HG03064 (cell line): ENCODE results near the gene NGRN.

Source experiments
- ATAC-seq: cut with Tn5 transposase; IDR thresholded peaks from one replicate; pipeline ENCODE4 v1.9.1; 2021; ENCODE audit warnings: low read depth; ENCODE audit not compliant: unreplicated experiment

The NGRN gene, protein sequence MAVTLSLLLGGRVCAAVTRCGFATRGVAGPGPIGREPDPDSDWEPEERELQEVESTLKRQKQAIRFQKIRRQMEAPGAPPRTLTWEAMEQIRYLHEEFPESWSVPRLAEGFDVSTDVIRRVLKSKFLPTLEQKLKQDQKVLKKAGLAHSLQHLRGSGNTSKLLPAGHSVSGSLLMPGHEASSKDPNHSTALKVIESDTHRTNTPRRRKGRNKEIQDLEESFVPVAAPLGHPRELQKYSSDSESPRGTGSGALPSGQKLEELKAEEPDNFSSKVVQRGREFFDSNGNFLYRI

GRCh38 chr15:90265271-90266060 is at the start of gene NGRN:
NGRN (plus strand) TSS chr15:90265672; CDS start chr15:90265713, 41 bp downstream.
- peak; percentile 86 for ATAC-seq

DNA sequence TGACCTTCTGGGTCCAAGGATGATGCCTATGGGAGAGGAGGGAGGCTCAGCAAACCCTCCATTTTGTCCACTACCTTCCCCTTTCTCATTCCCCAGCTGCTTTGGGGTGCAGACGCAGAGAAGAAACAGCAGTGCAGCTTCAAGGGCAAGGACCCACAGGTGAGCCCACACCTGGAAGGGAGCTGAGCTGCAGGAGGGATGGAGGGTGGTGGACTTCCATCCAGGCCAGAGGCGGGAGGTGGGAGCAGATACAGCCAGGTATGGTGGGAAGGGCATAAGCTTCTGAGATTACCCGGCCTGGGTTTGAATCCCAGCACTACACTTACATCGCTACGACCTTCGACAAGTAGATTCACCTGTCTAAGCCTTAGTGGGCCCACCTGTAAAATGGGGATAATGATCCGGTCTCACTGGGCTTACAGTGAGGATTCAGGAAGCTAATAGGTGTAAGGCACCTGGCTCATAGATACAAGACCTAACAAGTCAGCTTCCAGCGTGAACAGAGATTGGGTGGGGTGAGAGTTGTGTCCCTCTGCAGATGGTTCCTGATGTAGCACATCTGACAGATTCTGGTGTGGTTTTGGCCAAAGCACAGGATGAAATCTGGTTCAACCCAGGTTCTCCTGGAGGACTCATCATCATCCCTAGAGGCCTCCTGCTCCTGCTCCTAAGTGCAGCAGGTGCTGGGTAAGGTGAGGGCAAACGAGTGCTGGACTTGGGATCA is 47.6 kb upstream of the NGRN start:
- no peak for ATAC-seq

GRCh38 chr15:90219421-90220141 is 45.9 kb upstream of the NGRN start:
- ATAC-seq, result no peak

- no peak for ATAC-seq
These were observed 44.1 kb upstream of the NGRN start for GRCh38 chr15:90221246-90221900.

DNA sequence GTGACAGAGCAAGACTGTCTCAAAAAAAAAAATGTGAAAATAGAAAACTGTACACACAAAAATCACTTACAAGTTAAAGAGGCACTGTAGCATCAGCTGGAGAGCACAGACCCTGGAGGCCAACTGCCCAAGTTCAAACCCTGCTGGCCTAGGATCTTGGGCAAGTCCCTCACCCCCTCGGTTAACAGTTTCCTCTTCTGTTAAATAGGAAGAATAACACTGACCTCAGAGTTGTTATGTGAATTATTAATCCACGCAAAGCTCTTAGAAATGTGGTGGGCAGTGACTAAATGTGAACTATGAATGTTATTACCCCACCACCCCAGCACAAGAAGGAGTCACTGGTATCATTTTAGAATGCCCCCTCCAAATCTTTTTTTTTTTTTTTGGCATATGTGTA is 42.9 kb upstream of the NGRN start:
- ATAC-seq, result no peak

GRCh38 chr15:90223441-90224165 is 41.9 kb upstream of the NGRN start:
- no peak for ATAC-seq

GRCh38 chr15:90225047-90225446 is 40.4 kb upstream of the NGRN start:
- ATAC-seq, result no peak

GRCh38 chr15:90225504-90226234 is 39.8 kb upstream of the NGRN start:
- ATAC-seq, result no peak

DNA sequence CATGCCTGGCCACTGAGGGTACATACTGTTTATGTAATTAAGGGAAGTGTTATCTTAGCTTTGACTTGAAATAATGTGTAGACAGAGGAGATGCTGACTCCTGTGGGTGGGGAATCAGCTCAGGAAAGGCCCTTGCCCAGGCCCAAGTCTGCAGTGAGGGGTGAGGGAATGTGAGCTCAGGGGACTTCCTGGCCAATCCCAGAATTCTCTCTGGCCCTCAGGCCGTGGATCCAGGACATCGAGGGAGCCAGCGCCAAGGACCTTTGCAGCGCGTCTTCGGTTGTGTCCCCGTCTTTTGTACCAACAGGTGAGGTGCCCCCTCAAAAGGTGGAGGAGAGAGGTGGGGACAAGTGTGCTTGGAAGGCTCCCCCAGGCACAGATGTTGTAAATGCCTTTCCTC is 38.1 kb upstream of the NGRN start:
- no peak for ATAC-seq

DNA sequence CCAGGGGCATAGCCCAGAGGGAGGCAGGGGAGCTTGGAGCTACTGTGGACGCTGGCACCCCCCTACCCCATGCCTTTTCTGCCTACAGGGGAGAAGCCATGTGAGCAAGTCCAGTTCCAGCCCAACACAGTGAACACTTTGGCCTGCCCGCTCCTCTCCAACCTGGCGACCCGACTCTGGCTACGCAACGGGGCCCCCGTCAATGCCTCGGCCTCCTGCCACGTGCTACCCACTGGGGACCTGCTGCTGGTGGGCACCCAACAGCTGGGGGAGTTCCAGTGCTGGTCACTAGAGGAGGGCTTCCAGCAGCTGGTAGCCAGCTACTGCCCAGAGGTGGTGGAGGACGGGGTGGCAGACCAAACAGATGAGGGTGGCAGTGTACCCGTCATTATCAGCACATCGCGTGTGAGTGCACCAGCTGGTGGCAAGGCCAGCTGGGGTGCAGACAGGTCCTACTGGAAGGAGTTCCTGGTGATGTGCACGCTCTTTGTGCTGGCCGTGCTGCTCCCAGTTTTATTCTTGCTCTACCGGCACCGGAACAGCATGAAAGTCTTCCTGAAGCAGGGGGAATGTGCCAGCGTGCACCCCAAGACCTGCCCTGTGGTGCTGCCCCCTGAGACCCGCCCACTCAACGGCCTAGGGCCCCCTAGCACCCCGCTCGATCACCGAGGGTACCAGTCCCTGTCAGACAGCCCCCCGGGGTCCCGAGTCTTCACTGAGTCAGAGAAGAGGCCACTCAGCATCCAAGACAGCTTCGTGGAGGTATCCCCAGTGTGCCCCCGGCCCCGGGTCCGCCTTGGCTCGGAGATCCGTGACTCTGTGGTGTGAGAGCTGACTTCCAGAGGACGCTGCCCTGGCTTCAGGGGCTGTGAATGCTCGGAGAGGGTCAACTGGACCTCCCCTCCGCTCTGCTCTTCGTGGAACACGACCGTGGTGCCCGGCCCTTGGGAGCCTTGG is 37.4 kb upstream of the NGRN start:
- ATAC-seq, result no peak

DNA sequence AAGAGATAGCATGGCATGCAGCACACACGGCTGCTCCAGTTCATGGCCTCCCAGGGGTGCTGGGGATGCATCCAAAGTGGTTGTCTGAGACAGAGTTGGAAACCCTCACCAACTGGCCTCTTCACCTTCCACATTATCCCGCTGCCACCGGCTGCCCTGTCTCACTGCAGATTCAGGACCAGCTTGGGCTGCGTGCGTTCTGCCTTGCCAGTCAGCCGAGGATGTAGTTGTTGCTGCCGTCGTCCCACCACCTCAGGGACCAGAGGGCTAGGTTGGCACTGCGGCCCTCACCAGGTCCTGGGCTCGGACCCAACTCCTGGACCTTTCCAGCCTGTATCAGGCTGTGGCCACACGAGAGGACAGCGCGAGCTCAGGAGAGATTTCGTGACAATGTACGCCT is 36.5 kb upstream of the NGRN start:
- ATAC-seq, result no peak

DNA sequence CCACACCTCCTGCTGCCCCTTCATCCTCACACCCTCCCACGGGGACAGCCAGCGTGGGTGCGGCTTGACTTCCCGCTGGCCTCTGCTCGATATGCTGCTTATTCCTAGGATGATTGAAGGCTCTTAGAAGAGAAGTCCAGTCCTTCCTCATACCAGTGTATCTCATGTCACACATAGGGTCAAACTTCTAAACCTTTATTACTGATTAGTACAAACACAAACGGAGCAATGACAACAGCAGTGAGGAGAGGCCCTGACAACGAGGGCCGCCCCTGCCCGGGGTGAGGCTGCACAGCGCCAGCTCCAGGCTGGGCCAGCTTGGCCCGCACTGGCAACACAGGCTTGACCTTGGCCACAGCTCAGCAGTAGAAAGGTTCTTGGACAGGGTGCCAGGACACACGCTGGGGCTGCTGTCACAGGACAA is 35.4 kb upstream of the NGRN start:
- no peak for ATAC-seq

DNA sequence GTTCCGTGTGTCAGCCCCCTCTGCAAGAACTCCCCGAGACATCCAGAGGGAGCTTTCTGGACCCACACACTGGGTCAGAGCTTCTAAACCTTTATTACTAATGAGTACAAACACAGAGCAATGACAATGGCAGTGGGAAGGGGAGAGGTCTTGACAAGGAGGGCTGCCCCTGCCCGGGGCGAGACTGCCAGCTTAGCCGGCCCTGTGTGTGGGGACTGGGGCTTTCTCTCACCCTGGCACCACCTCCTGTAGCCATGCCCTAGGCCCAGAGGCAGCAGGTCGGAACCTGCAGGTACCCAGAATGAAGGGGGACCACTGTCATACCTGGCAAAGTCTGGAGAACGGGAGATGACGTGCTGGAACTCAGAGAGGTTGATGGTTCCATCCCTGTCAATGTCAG is 34.9 kb upstream of the NGRN start:
- no peak for ATAC-seq

DNA sequence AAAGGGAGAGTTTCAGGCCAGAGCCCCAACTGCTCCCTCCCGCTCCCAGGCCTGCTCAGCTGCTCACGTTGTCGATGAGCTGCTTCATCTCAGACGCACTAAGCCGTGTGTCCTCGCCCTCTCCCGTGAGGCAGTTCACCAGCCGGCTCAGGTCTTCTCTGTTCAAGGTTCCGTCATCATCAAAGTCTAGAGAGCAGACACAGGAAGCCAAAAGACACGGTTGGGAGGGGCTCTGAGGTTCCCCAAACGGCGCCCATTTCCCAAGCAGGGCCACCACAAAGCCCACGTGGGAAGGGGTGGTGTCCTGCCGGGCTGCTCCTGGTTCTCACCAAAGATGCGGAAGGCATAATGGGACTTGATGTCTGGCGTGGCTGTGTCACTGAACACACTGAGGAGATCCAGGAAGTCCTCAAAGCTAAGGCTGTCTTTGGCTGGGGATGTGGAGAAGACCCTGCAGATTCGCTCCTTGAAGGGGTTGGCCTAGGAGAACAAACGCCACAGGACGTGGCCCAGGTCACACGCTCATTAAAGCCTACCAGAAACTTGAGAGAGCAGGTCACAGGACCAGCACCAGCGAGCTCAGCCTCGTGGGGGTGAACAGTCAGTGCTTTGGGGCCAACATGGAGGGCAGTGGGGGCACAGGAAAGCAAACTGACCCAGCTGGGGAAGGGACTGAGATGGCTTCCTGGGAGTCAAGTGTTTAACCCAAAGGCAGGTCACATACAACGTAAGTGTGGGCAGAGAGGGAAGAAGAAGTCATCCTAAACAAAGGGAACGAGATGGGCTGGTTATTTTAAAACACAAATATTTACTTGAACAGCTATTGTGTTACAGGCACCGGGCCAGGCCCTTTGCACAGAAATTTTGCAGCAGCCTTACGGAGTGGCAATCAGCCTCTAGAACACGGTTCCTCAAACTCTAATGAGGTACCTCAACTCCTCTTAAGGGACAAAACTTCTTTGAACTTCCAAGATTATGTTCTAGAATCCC is 34.1 kb upstream of the NGRN start:
- ATAC-seq, result no peak

- ATAC-seq, result no peak
These were observed 33.3 kb upstream of the NGRN start for GRCh38 chr15:90232196-90232595.

- ATAC-seq, result no peak
These were observed 32.5 kb upstream of the NGRN start for GRCh38 chr15:90232941-90233386.
